ENCODE data around the gene ZBTB32.

ZBTB32 gene

DNA sequence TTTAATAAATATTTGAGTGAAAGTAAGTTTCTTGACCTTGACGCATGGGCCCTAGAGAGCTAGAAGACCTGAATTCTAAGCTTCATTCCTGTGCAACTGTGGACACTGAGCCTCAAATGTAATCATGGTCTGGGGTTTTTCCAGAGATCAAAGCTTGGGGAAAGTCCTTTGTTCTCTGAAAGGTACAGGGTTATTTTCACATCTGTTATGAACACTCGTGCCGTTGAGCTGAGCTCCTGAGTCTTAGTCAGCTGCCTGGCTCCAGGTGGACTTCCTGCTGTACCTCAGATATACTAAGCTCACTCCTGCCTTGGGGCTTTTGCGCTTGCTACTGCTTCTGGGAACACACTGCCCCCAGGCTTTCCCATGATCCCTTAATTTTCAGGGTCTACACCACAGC is 7.5 kb upstream of the ZBTB32 start:
- H3K27ac ChIP-seq (ENCODE audit: low read length), result no peak overlapping the region
- no peak overlapping the region for H3K9ac ChIP-seq (ENCODE audit: low read length in 2 of 2)
- no peaks in the 10 kb centered on the region for H3K27me3 ChIP-seq (ENCODE audit: control insufficient read depth in 1 of 2, insufficient read depth in 2 of 2, low read length in 2 of 2)
- H3K9me3 ChIP-seq (ENCODE audit: control insufficient read depth in 2 of 2, low read length in 2 of 2), result no peaks in the 10 kb centered on the region
- H3K36me3 ChIP-seq (ENCODE audit: control insufficient read depth in 2 of 2, insufficient read depth in 2 of 2, low read length in 2 of 2), result no peaks in the 10 kb centered on the region
- no peak overlapping the region for H3K4me3 ChIP-seq (ENCODE audit: low read length in 2 of 2)
- H3K4me1 ChIP-seq (ENCODE audit: control insufficient read depth, insufficient read depth, low read length), result no peaks in the 10 kb centered on the region

DNA sequence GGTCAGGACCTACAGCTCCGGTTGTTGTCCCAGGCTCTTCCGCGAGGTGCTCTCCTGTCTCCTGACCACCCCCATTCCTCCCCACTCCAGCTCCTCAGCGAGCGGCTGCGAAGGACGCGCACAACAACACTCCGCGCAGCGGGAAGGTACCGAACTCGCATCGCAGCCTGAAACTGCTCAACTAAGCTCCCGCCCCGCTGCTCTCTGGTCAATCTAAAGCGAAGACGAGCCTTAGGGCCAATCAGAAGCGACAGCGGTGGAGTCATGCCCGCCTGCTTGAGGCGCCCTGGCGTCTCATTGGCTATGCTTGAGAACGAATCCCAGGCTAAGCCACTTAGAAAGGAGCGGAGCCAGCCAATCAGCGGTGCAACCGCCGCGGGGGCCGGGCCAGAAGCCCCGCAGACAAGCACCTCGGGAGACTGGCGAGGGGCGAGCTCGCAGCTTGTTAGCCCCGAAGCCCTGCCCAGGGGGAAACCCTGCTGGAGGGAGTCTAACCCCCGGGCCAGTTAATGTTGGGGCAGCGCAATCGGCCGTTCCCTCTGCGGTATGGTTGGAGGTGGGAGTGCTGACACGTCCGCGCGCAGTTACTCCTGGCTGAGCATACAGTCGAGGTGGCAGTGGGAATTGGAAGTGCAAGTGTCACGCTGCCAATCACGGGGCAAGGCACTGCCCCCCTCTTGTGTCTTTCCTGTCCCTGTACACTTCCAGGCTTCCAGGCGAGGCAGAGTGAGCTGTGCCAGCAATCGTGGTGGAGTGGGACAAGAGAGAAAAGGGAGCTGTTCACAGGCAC is 1.9 kb upstream of the ZBTB32 start:
- H3K4me1 ChIP-seq (ENCODE audit: control insufficient read depth, insufficient read depth, low read length), result peaks cover 8% of the 10 kb centered on the region
- peak overlapping the region; percentile 52 to 72 for H3K9ac ChIP-seq (ENCODE audit: low read length in 2 of 2)
- peaks cover 8 to 10% of the 10 kb centered on the region in 2 donors for H3K27me3 ChIP-seq (ENCODE audit: control insufficient read depth in 1 of 2, insufficient read depth in 2 of 2, low read length in 2 of 2)
- no peak overlapping the region for H3K27ac ChIP-seq (ENCODE audit: low read length)
- no peaks in the 10 kb centered on the region for H3K9me3 ChIP-seq (ENCODE audit: control insufficient read depth in 2 of 2, low read length in 2 of 2)
- H3K36me3 ChIP-seq (ENCODE audit: control insufficient read depth in 2 of 2, insufficient read depth in 2 of 2, low read length in 2 of 2), result no peaks in the 10 kb centered on the region
- H3K4me3 ChIP-seq (ENCODE audit: low read length in 2 of 2), result peak overlapping the region; percentile 83 to 86

DNA sequence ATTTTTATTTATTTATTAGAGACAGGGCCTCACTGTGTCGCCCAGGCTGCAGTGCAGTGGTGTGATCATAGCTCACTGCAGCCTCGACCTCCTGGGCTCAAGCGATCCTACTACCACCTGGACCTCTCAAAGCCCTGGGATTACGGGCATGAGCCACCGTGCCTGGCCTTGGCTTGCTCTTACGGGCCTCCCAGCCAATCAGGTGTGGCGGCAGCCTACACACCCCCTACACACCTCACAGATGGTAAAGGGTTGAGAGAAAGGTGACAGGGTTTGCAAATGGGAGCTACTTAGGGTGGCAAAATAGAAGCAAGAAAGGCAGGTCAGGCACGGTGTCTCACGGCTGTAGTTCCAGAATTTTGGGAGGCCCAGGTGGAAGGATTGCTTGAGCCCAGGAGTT is 1.0 kb upstream of the ZBTB32 start:
- Histone ChIP-seq H3K4me1 (ENCODE audit: control insufficient read depth, insufficient read depth, low read length) (peaks cover 8% of the 10 kb centered on the region), H3K27ac (ENCODE audit: low read length) (no peak overlapping the region), H3K9me3 (ENCODE audit: control insufficient read depth in 2 of 2, low read length in 2 of 2) (no peaks in the 10 kb centered on the region), H3K4me3 (ENCODE audit: low read length in 2 of 2) (no peak overlapping the region), H3K36me3 (ENCODE audit: control insufficient read depth in 2 of 2, insufficient read depth in 2 of 2, low read length in 2 of 2) (no peaks in the 10 kb centered on the region), H3K9ac (ENCODE audit: low read length in 2 of 2) (no peak overlapping the region), H3K27me3 (ENCODE audit: control insufficient read depth in 1 of 2, insufficient read depth in 2 of 2, low read length in 2 of 2) (peaks cover 8 to 13% of the 10 kb centered on the region in 2 donors)

DNA sequence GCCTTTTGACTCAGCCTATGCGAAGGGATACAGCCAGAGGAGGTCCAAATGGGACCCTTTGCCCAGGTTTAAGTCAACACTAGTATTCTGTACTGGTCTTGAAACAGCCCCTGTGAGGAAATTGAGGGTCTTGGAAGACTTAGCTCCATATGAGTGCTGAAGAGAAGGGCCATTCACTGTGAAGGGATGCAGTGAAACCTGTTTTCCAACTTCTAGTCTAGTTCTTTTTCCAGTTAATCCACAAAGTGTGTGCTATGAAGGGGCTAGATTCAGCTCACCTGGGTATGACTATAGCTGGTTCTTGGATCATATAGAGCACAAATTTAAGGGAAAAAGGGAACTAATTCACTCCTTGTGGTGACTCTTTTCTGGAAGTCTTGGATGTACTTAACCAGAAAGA is 4.0 kb downstream of the ZBTB32 start:
- Histone ChIP-seq H3K27me3 (ENCODE audit: control insufficient read depth in 1 of 2, insufficient read depth in 2 of 2, low read length in 2 of 2) (peaks cover 6 to 14% of the 10 kb centered on the region in 2 donors), H3K4me3 (ENCODE audit: low read length in 2 of 2) (no peak overlapping the region), H3K27ac (ENCODE audit: low read length) (no peak overlapping the region), H3K4me1 (ENCODE audit: control insufficient read depth, insufficient read depth, low read length) (no peaks in the 10 kb centered on the region), H3K9ac (ENCODE audit: low read length in 2 of 2) (no peak overlapping the region), H3K36me3 (ENCODE audit: control insufficient read depth in 2 of 2, insufficient read depth in 2 of 2, low read length in 2 of 2) (no peaks in the 10 kb centered on the region), H3K9me3 (ENCODE audit: control insufficient read depth in 2 of 2, low read length in 2 of 2) (no peaks in the 10 kb centered on the region)

DNA sequence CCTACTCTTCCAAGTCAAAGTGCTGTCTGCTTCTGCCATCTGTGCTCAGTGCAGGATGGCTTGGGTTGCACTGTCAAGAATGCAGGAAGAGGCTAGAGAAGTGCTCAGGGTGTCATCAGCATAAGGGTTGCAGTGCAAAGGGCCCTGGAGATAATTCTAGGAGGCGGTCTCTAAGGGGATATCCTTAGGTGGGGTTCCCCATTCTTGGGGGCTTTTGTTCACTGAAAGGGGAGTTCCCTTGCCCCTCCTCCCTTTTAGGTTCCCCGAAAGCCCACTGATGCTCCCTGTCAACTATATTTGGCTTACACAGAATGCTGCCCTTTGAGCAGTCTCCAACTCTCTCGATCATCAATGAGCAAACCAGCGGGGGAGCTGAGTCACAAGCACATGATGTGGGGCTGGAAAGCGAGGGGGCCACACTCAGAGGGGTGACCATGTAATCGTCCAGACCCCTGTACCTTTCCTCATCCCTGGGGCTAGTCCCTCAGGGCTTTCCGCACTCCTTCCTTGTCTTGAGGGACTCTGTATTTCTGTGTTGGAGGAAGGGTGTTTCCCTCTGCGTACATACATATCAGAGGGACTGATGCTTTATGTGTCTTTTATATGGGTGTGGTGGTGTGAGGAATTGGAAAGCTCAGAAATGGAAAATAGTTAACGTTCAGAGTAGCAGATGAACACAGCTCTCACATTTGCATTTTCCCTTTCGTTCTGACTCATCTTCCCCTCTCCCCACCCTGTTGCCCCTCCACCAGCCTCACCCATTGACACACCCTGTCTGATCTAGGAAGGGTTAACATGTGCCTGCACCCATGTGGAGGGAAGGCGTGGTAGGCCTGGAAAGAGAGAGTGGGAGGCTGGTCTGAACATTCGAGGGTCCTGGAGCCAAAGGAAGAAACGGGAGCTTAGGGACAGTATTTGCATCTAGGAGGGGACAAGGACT is 6.7 kb downstream of the ZBTB32 start:
- no peak overlapping the region for H3K9ac ChIP-seq (ENCODE audit: low read length in 2 of 2)
- H3K4me1 ChIP-seq (ENCODE audit: control insufficient read depth, insufficient read depth, low read length), result peaks cover 9% of the 10 kb centered on the region
- no peak overlapping the region for H3K27ac ChIP-seq (ENCODE audit: low read length)
- H3K36me3 ChIP-seq (ENCODE audit: control insufficient read depth in 2 of 2, insufficient read depth in 2 of 2, low read length in 2 of 2), result no peaks in the 10 kb centered on the region
- no peaks in the 10 kb centered on the region for H3K9me3 ChIP-seq (ENCODE audit: control insufficient read depth in 2 of 2, low read length in 2 of 2)
- H3K27me3 ChIP-seq (ENCODE audit: control insufficient read depth in 1 of 2, insufficient read depth in 2 of 2, low read length in 2 of 2), result peaks cover 0 to 6% of the 10 kb centered on the region in 2 donors
- H3K4me3 ChIP-seq (ENCODE audit: low read length in 2 of 2), result no peak overlapping the region

DNA sequence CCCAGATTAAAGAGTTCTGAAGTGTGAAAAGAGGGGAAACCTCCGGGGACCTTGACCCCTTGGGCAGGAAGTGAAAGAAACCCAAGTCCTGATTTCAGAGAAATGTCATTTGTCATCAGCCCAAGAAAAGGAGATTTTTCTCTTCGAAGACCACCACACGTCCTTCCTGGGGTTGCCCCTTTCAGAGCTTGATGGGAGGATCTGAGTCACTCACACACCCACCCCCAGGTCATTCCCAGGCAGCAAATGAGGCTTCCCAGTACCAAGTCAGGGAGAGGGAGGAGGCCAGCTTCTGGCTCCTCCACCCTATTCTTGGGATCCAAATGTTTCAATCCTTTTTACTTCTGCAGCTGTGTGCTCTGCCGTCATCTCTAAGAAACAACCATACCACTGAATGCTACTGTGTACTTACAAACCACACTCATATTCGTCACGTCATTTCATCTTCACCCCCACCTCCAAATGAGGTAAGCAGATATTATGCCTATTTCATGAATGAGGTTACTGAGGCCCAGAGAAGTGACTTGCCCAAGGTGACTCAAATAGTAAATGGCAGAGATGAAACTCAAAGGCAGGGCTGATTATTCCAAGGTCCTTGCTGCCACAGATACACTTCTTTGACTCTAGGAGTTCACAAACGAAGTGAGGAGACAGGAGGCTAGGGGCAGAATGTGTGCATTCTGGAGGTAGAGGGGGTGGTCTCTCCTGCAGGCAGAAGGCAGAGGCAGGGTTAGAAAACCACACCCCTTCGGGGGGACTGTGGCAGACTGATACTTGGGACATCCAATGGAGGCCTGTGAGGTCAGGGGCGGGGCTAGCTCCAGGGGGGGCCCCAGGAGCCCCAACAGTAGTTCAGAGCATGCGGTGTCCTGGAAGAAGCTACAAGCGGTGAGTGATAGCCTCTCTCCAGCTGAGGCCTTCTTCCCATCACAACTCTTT is 8.5 kb downstream of the ZBTB32 start:
- peaks cover 0 to 6% of the 10 kb centered on the region in 2 donors for H3K27me3 ChIP-seq (ENCODE audit: control insufficient read depth in 1 of 2, insufficient read depth in 2 of 2, low read length in 2 of 2)
- H3K4me3 ChIP-seq (ENCODE audit: low read length in 2 of 2), result no peak overlapping the region
- no peaks in the 10 kb centered on the region for H3K36me3 ChIP-seq (ENCODE audit: control insufficient read depth in 2 of 2, insufficient read depth in 2 of 2, low read length in 2 of 2)
- no peak overlapping the region for H3K9ac ChIP-seq (ENCODE audit: low read length in 2 of 2)
- no peak overlapping the region for H3K27ac ChIP-seq (ENCODE audit: low read length)
- no peaks in the 10 kb centered on the region for H3K9me3 ChIP-seq (ENCODE audit: control insufficient read depth in 2 of 2, low read length in 2 of 2)
- peaks cover 22% of the 10 kb centered on the region for H3K4me1 ChIP-seq (ENCODE audit: control insufficient read depth, insufficient read depth, low read length)

- Histone ChIP-seq H3K36me3 (ENCODE audit: control insufficient read depth in 2 of 2, insufficient read depth in 2 of 2, low read length in 2 of 2) (no peaks in the 10 kb centered on the region), H3K27ac (ENCODE audit: low read length) (no peak overlapping the region), H3K9me3 (ENCODE audit: control insufficient read depth in 2 of 2, low read length in 2 of 2) (no peaks in the 10 kb centered on the region), H3K4me1 (ENCODE audit: control insufficient read depth, insufficient read depth, low read length) (peaks cover 23% of the 10 kb centered on the region), H3K4me3 (ENCODE audit: low read length in 2 of 2) (no peak overlapping the region), H3K27me3 (ENCODE audit: control insufficient read depth in 1 of 2, insufficient read depth in 2 of 2, low read length in 2 of 2) (peaks cover 0 to under 1% of the 10 kb centered on the region in 2 donors), H3K9ac (ENCODE audit: low read length in 2 of 2) (no peak overlapping the region)
Observed at GRCh38 chr19:35713506-35713850, 9.1 kb downstream of the ZBTB32 start.

GRCh38 chr19:35713904-35714495 is 9.6 kb downstream of the ZBTB32 start:
- no peak overlapping the region for H3K27ac ChIP-seq (ENCODE audit: low read length)
- H3K9ac ChIP-seq (ENCODE audit: low read length in 2 of 2), result no peak overlapping the region
- peaks cover 29% of the 10 kb centered on the region for H3K4me1 ChIP-seq (ENCODE audit: control insufficient read depth, insufficient read depth, low read length)
- no peaks in the 10 kb centered on the region for H3K27me3 ChIP-seq (ENCODE audit: control insufficient read depth in 1 of 2, insufficient read depth in 2 of 2, low read length in 2 of 2)
- no peak overlapping the region for H3K4me3 ChIP-seq (ENCODE audit: low read length in 2 of 2)
- no peaks in the 10 kb centered on the region for H3K9me3 ChIP-seq (ENCODE audit: control insufficient read depth in 2 of 2, low read length in 2 of 2)
- H3K36me3 ChIP-seq (ENCODE audit: control insufficient read depth in 2 of 2, insufficient read depth in 2 of 2, low read length in 2 of 2), result no peaks in the 10 kb centered on the region

DNA sequence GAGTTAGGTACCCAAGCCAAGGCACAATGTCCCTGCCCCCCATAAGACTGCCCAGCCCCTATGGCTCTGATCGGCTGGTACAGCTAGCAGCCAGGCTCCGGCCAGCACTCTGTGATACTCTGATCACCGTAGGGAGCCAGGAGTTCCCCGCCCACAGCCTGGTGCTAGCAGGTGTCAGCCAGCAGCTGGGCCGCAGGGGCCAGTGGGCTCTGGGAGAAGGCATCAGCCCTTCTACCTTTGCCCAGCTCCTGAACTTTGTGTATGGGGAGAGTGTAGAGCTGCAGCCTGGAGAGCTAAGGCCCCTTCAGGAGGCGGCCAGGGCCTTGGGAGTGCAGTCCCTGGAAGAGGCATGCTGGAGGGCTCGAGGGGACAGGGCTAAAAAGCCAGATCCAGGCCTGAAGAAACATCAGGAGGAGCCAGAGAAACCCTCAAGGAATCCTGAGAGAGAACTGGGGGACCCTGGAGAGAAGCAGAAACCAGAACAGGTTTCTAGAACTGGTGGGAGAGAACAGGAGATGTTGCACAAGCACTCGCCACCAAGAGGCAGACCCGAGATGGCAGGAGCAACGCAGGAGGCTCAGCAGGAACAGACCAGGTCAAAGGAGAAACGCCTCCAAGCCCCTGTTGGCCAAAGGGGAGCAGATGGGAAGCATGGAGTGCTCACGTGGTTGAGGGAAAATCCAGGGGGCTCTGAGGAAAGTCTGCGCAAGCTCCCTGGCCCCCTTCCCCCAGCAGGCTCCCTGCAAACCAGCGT is 10.4 kb downstream of the ZBTB32 start:
- H3K9me3 ChIP-seq (ENCODE audit: control insufficient read depth in 2 of 2, low read length in 2 of 2), result no peaks in the 10 kb centered on the region
- H3K36me3 ChIP-seq (ENCODE audit: control insufficient read depth in 2 of 2, insufficient read depth in 2 of 2, low read length in 2 of 2), result no peaks in the 10 kb centered on the region
- no peaks in the 10 kb centered on the region for H3K27me3 ChIP-seq (ENCODE audit: control insufficient read depth in 1 of 2, insufficient read depth in 2 of 2, low read length in 2 of 2)
- H3K4me3 ChIP-seq (ENCODE audit: low read length in 2 of 2), result no peak overlapping the region
- peaks cover 36% of the 10 kb centered on the region for H3K4me1 ChIP-seq (ENCODE audit: control insufficient read depth, insufficient read depth, low read length)
- no peak overlapping the region for H3K9ac ChIP-seq (ENCODE audit: low read length in 2 of 2)
- no peak overlapping the region for H3K27ac ChIP-seq (ENCODE audit: low read length)
